HepG2 (cell line): ENCODE measurements around the gene TOB2. TPM values are rescaled to one million over a fixed set of nuclear protein-coding genes. Genes with fewer than 3 reads are reported as not detected.
A peak's percentile ranks its signal among the peaks of the same experiment; 100 is the strongest.

Experiments used
- BRF2 ChIP-seq: sonication (generic); formaldehyde crosslinking; IDR thresholded peaks from 2 replicates; pipeline ENCODE4 v1.8.1; 2022; ENCODE audit warnings: mild to moderate bottlenecking, missing genetic modification reagents
- ERF ChIP-seq: IDR thresholded peaks from 2 replicates; pipeline ENCODE4 v1.6.1; 2018; ENCODE audit warnings: missing biosample characterization, missing genetic modification reagents
- HNRNPH1 ChIP-seq: fragments of 200-400 bp; formaldehyde crosslinking; optimal IDR thresholded peaks from 2 replicates; pipeline ENCODE3; 2017; ENCODE audit warnings: mild to moderate bottlenecking, low read depth, low read length
- IKZF5 ChIP-seq: IDR thresholded peaks from 2 replicates; pipeline ENCODE4 v1.6.1; 2018; ENCODE audit warnings: missing genetic modification reagents, mild to moderate bottlenecking, missing compliant biosample characterization
- KDM5B ChIP-seq: sonication (generic); formaldehyde crosslinking; IDR thresholded peaks from 2 replicates; pipeline ENCODE4 v1.4.0; 2020; ENCODE audit warnings: missing genetic modification reagents, mild to moderate bottlenecking, borderline replicate concordance
- MXD1 ChIP-seq: sonication (generic); formaldehyde crosslinking; IDR thresholded peaks from 2 replicates; pipeline ENCODE4 v1.4.0; 2020; ENCODE audit warnings: mild to moderate bottlenecking, missing genetic modification reagents
- PTBP1 ChIP-seq: fragments of 200-400 bp; formaldehyde crosslinking; IDR thresholded peaks from 2 replicates; pipeline ENCODE4 v1.6.1; 2018; ENCODE audit warnings: low read length, low read depth; ENCODE audit not compliant: poor library complexity, severe bottlenecking
- REXO4 ChIP-seq: sonication (generic); formaldehyde crosslinking; IDR thresholded peaks from 2 replicates; pipeline ENCODE4 v1.8.0; 2022; ENCODE audit warnings: missing genetic modification reagents, mild to moderate bottlenecking, borderline replicate concordance
- SMC3 ChIP-seq: IDR thresholded peaks from 2 replicates; pipeline ENCODE4 v1.6.1; 2011; ENCODE audit warnings: low read length, improper control_type of control experiment
- THAP9 ChIP-seq: sonication (generic); formaldehyde crosslinking; IDR thresholded peaks from 2 replicates; pipeline ENCODE4; 2020; ENCODE audit warnings: missing genetic modification reagents, mild to moderate bottlenecking, borderline replicate concordance
- TSC22D2 ChIP-seq: sonication (generic); formaldehyde crosslinking; IDR thresholded peaks from 2 replicates; pipeline ENCODE4 v1.5.1; 2020; ENCODE audit warnings: missing genetic modification reagents, mild to moderate bottlenecking, borderline replicate concordance
- ZBTB26 ChIP-seq: IDR thresholded peaks from 2 replicates; pipeline ENCODE4 v1.6.1; 2016; ENCODE audit warnings: missing compliant biosample characterization, missing genetic modification reagents, borderline replicate concordance
- ZBTB37 ChIP-seq: sonication (generic); formaldehyde crosslinking; IDR thresholded peaks from 2 replicates; pipeline ENCODE4 v1.4.0; 2020; ENCODE audit warnings: mild to moderate bottlenecking, missing genetic modification reagents
- ZC3H4 ChIP-seq: sonication (generic); formaldehyde crosslinking; IDR thresholded peaks from 2 replicates; pipeline ENCODE4 v1.4.0; 2020; ENCODE audit warnings: missing genetic modification reagents, borderline replicate concordance
- ZNF17 ChIP-seq: sonication (generic); formaldehyde crosslinking; IDR thresholded peaks from 2 replicates; pipeline ENCODE4 v1.5.0; 2020; ENCODE audit warnings: mild to moderate bottlenecking, missing genetic modification reagents
- ZNF652 ChIP-seq: IDR thresholded peaks from 2 replicates; pipeline ENCODE4 v1.6.1; 2016; ENCODE audit warnings: low read depth, borderline replicate concordance
- ZNF761 ChIP-seq: sonication (generic); formaldehyde crosslinking; conservative IDR thresholded peaks from 2 replicates; pipeline ENCODE4 v1.4.0; 2020; ENCODE audit warnings: mild to moderate bottlenecking, missing genetic modification reagents
- ZSCAN12 ChIP-seq: sonication (generic); formaldehyde crosslinking; IDR thresholded peaks from 2 replicates; pipeline ENCODE4 v1.9.0; 2021; ENCODE audit warnings: mild to moderate bottlenecking, missing genetic modification reagents
- polyA plus RNA-seq, 8 experiments: library from polyadenylated mRNA; depleted of rRNA in 3 of 8; stranded (reverse) in 7 of 8; unstranded in 1 of 8; fragments of >200 nt; fragmentation: Illumina TruSeq in 4 of 8; extraction: Trizol in 4 of 8; gene quantifications; 2 replicates each; pipeline versions ENCODE4 v1.2.1 to v1.2.3, GENCODE V29; 2011 to 2016; ENCODE audit warnings: low read depth in 4 of 8, missing spikeins in 1 of 8, mixed read lengths in 1 of 8; ENCODE audit not compliant: insufficient read depth in 1 of 8
- total RNA-seq, 5 experiments: library from RNA; depleted of rRNA; stranded (reverse); fragments of >200 nt; fragmentation: Illumina TruSeq; extraction: Trizol; gene quantifications; 2 replicates each; pipeline ENCODE4 v1.2.3, GENCODE V29; 2016; ENCODE audit warnings: low read depth in 1 of 5

Gene TOB2
- total and polyA plus RNA-seq, 2 of the 13 experiments (the other 11 are each of a cell fraction or from before 2014, with no cell fraction given): 12.2 to 13.7 TPM

GRCh38 chr22:41403532-41404318 is 42.9 kb downstream of the TOB2 start (continued):
- no peak; the same call in 1 of the 2 replicates for TF ChIP-seq THAP9
- TF ChIP-seq ZNF761 (CRISPR knock-in tag): 0 out of 2 replicates have a peak, but pooled peaks have one; percentile 30
- TF ChIP-seq ZSCAN12 (CRISPR knock-in tag): no peak
- TF ChIP-seq ZNF652 (CRISPR knock-in tag): no peak
- no peak for TF ChIP-seq HNRNPH1
- TF ChIP-seq ZBTB26 (CRISPR knock-in tag): peak; percentile 77
- TF ChIP-seq KDM5B (CRISPR knock-in tag): peak; percentile 44; the same call in 1 of the 2 replicates
- peak; percentile 66; the same call in 1 of the 2 replicates for TF ChIP-seq IKZF5
- TF ChIP-seq ERF (CRISPR knock-in tag): peak; percentile 67
- no peak for TF ChIP-seq MXD1 (CRISPR knock-in tag)
- TF ChIP-seq ZNF17 (CRISPR knock-in tag): no peak
- TF ChIP-seq ZC3H4: no peak
- no peak for TF ChIP-seq REXO4 (CRISPR knock-in tag)
- TF ChIP-seq SMC3: peak; percentile 93
- peak; percentile 80; the same call in 1 of the 2 replicates for TF ChIP-seq TSC22D2 (CRISPR knock-in tag)
- TF ChIP-seq ZBTB37 (CRISPR knock-in tag): no peak
- TF ChIP-seq PTBP1: peak; percentile 77
- no peak for TF ChIP-seq BRF2 (CRISPR knock-in tag)
